GDM1 (cell line): ENCODE results near the gene PRICKLE3.

Experiments
- DNase-seq: peaks from one replicate; lab custom pipeline; 2025; lab: John Stamatoyannopoulos, UW

Gene PRICKLE3, protein sequence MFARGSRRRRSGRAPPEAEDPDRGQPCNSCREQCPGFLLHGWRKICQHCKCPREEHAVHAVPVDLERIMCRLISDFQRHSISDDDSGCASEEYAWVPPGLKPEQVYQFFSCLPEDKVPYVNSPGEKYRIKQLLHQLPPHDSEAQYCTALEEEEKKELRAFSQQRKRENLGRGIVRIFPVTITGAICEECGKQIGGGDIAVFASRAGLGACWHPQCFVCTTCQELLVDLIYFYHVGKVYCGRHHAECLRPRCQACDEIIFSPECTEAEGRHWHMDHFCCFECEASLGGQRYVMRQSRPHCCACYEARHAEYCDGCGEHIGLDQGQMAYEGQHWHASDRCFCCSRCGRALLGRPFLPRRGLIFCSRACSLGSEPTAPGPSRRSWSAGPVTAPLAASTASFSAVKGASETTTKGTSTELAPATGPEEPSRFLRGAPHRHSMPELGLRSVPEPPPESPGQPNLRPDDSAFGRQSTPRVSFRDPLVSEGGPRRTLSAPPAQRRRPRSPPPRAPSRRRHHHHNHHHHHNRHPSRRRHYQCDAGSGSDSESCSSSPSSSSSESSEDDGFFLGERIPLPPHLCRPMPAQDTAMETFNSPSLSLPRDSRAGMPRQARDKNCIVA

GRCh38 chrX:49186125-49187027 is at the start of gene PRICKLE3:
TSS of gene PRICKLE3 (minus strand) at chrX:49186373. CDS start at chrX:49186297, 76 bp downstream.
- DNase-seq: peak; percentile 66

DNA sequence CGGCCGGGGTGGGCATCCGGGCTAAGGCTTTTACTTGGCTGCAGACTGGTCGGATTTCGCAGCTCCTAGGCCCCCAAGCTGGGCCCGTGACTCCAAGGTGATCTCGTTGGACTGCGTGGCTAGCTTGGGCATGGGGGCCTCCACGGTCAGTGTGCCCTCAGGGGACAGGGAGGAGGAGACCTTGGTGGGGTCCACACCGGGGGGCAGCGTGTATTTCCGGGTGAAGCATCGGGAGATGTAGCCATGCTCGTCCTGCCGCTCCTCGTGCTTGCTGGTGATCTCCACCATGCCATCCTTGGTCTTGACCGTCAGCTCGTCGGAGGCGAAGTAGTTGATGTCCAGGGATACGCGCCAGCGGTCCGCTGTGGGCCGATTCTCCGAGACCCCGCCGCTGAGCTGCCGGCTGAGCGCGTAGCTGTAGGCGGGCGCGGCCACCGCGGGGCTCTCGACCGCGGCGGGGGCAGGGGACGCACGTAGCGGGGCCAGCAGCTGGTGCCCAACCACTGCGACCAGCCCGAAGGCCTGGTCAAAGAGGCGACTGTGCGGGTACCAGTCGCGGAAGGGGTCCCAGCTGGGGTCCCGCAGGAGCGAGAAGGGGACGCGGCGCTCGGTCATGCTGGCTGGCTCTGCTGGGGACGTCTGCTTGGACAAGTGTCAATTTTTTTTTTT is 47.8 kb upstream of the PRICKLE3 start:
- no peak for DNase-seq

GRCh38 chrX:49233176-49233575 is 47.0 kb upstream of the PRICKLE3 start, which contains the start of gene CACNA1F:
TSS of gene CACNA1F (minus strand) at chrX:49233340. CDS start at chrX:49233309, 31 bp downstream.
- DNase-seq: no peak

DNA sequence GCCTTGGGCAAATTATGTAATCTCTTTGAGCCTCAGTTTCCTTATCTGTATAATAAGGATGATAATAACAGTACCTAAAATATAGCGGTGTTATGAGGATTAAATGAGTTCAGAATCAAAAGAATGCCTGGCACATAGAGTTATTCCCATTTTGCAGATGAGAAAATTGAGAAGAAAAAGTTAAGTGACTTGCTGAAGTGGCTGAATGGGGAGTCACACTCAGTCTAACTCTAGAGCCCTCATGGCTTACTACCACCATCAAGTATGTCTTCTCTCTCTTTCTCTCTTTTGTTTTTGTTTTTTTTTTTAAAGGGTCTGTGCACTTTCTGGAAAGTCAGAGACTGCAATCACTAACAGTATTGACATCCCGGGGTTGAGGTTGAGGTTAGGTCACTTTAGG is 46.4 kb upstream of the PRICKLE3 start:
- DNase-seq: no peak

- no peak for DNase-seq
These were observed 45.3 kb upstream of the PRICKLE3 start for GRCh38 chrX:49231333-49232000.

DNA sequence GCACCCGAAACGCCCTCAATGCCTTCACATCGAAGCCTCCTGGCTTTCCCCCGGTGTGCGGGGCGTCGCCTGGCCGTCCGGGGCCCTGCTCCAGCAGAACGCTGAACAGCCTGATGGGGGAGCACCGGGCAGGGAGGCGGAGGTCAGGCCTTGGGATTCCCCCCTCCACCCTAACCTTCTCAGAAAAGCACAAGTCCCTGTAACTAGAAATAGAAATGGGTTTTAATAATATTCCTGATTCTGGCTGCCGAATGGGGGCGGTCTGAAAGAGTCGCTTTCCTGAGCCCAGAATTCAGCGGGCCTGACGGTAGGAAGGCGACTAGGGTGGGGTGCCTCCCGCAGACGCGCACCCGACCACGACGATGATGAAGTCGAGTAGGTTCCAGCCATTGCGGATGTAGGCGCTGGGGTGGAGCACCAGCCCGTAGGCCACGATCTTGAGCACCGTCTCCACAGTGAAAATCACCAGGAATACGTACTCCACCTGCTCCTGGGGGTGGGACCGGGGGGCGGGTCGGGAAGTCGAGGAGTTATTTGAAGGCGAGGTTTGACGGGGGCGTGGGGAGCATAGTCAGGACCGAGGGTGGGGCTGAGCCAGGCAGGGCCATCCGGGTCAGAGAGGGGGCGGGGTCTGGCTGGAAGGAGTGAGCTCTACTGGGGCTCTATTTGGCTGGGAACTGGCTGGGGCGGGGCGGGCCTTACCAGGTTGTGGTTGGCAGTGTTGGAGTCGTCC is 44.5 kb upstream of the PRICKLE3 start:
- no peak for DNase-seq

GRCh38 chrX:49228185-49228584 is 42.0 kb upstream of the PRICKLE3 start:
- DNase-seq: no peak

DNA sequence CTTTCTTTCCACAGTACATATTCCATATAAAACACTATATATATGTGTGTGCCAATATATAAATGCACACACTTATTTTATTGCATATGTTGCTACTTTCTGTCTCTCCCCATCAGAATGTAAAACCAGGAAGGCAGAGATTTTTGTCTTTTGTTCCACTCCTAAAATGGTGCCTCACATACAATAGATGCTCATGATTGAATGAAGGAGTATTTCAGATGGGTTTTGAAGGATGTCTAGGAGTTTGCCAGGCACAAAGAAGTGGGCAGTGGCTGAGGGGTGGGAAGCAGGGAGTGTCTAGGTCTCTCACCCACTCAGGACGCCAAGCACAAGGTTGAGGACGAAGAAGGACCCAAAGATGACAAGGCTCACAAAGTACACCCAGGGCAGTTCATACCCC is 41.6 kb upstream of the PRICKLE3 start:
- no peak for DNase-seq

DNA sequence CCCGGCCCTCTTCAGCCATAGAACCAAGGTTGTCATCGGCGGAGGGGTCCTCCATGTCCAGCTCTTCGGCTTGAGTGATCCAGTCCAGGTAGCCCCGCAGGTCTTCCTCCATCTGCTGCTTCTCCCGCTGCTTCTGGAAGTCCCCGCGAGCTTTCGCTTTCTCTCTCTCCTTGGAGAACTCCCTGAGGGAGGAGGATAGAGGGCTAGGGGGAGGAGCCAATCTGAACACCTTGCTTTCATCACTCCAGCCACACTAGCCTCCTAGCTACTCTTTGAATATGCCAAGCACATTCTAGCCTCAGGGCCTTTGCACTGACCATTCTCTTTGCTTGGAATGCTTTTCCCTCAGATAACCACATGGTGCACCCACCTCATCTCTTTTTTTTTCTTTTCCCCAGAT is 40.8 kb upstream of the PRICKLE3 start:
- no peak for DNase-seq

- no peak for DNase-seq
These were observed 39.7 kb upstream of the PRICKLE3 start for GRCh38 chrX:49225858-49226257.

DNA sequence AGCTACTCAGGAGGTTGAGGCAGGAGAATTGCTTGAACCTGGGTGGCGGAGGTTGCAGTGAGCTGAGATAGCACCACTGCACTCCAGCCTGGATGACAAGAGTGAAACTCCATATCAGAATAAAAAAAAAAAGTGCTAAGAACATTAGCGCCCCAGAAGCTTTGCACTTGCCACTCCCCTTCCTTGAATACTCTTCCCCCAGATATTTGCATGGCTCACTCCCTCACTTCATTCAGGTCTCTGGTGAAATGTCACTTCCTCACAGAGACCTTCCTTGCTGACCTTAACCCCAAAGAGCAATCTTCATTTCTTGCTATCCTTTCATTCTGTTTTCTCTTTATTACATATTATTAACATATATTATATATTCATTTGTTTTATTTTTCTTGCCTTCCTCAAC is 35.7 kb upstream of the PRICKLE3 start:
- DNase-seq: no peak

GRCh38 chrX:49220100-49220499 is 33.9 kb upstream of the PRICKLE3 start:
- DNase-seq: no peak

GRCh38 chrX:49214996-49215526 is 28.9 kb upstream of the PRICKLE3 start:
- DNase-seq: no peak

GRCh38 chrX:49214416-49214815 is 28.2 kb upstream of the PRICKLE3 start:
- no peak for DNase-seq

- DNase-seq: no peak
These were observed 26.7 kb upstream of the PRICKLE3 start for GRCh38 chrX:49212861-49213260.

GRCh38 chrX:49212209-49212608 is 26.0 kb upstream of the PRICKLE3 start:
- DNase-seq: no peak

GRCh38 chrX:49211074-49211473 is 24.9 kb upstream of the PRICKLE3 start:
- no peak for DNase-seq

DNA sequence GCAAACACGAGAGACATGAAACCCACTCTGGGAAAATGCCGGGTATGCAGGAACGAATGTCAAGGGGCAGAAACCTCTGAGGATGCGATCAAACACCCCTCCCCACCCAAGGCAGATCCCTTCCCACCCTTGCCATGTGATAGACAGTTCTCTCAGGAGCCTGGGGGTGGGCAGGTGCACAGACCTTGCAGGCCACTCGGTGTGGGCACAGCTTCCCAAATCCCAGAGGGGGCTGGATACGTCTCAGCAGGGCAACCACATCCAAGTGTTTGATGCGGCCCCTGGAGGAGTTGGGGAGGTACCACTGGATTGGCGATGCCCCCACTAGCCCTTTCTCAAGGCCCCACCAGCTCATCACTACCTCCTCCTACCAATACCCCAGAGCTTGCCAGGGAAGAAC is 24.2 kb upstream of the PRICKLE3 start:
- DNase-seq: no peak

DNA sequence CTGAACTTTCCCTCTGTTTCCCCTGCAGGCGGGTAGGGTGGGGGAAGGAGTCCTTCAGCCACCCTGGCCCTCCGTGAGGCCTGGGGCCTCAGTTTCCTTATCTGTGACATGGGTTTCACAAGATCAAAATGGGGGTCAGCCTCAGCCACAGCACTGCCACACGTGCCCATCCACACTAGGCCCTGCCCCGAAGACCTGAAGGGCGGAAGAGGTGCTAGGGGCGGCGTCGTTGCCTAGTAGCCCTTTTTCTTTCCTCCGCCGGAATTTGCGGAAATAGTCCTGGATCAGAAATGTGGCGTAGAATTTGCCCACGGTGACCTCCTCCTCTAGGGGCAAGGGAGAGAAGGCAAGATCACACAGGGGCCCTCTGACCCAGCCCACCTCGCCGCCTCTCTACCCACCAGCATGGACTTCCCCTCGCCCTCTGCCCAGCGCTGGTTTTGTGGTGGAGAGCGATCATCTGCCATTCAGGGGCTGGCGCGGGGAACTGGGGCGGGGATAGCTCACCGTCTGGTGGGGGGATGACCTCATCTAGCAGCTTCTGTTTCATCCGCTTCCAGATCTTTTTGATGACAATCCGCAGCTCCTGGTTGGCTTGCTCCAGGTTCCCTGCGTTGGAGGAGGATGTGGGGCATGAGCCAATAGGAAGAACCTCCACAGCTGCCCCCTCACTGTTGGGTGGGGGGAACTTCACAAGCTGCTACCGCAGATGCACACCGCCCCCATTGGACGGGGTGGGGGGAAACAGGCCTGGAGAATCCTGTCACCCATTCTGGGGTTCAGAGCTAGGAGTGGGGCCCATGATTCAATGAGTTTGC is 23.5 kb upstream of the PRICKLE3 start:
- DNase-seq: no peak

GRCh38 chrX:49208399-49208798 is 22.2 kb upstream of the PRICKLE3 start:
- DNase-seq: no peak
